HG03571 (cell line): Measurements from ENCODE around the gene SPATA17.
"Not testable (repeated sequence)": the region's sequence is repeated elsewhere in the genome, so short reads cannot be mapped to it uniquely, and the experiment has no call there.

Source experiments
- ATAC-seq: cut with Tn5 transposase; IDR thresholded peaks from one replicate; pipeline ENCODE4 v1.9.1; 2021; ENCODE audit not compliant: unreplicated experiment

The SPATA17 gene

GRCh38 chr1:217630711-217631591 is at the start of gene SPATA17, which contains the start of gene GPATCH2:
SPATA17 (plus strand) TSS chr1:217631344; CDS start chr1:217631379, 35 bp downstream.
GPATCH2 (minus strand) TSS chr1:217631090; CDS start chr1:217630971, 119 bp downstream.
- ATAC-seq = peak; percentile 98

GRCh38 chr1:217584286-217584811 is 46.8 kb upstream of the SPATA17 start:
- not testable (repeated sequence) for ATAC-seq

GRCh38 chr1:217585577-217585976 is 45.6 kb upstream of the SPATA17 start:
- no peak for ATAC-seq

- no peak for ATAC-seq
Measured at GRCh38 chr1:217586586-217586985, 44.6 kb upstream of the SPATA17 start.

GRCh38 chr1:217590598-217590997 is 40.5 kb upstream of the SPATA17 start:
- ATAC-seq = no peak

- ATAC-seq = no peak
Measured at GRCh38 chr1:217599154-217599553, 32.0 kb upstream of the SPATA17 start.

GRCh38 chr1:217602380-217602779 is 28.8 kb upstream of the SPATA17 start:
- no peak for ATAC-seq

GRCh38 chr1:217605390-217605789 is 25.8 kb upstream of the SPATA17 start:
- ATAC-seq = no peak

- ATAC-seq = no peak
Measured at GRCh38 chr1:217614200-217614712, 16.9 kb upstream of the SPATA17 start.

- ATAC-seq = no peak
Measured at GRCh38 chr1:217617126-217617525, 14.0 kb upstream of the SPATA17 start.

- peak; percentile 100 for ATAC-seq
Measured at GRCh38 chr1:217620814-217621213, 10.3 kb upstream of the SPATA17 start.

- ATAC-seq = peak; percentile 29
Measured at GRCh38 chr1:217622042-217622441, 9.1 kb upstream of the SPATA17 start.

- no peak for ATAC-seq
Measured at GRCh38 chr1:217626321-217626720, 4.8 kb upstream of the SPATA17 start.

- ATAC-seq = no peak
Measured at GRCh38 chr1:217627431-217627830, 3.7 kb upstream of the SPATA17 start.

- ATAC-seq = no peak
Measured at GRCh38 chr1:217642455-217642854, 11.3 kb downstream of the SPATA17 start.

- ATAC-seq = no peak
Measured at GRCh38 chr1:217647791-217648190, 16.6 kb downstream of the SPATA17 start.

- ATAC-seq = no peak
Measured at GRCh38 chr1:217650674-217651073, 19.5 kb downstream of the SPATA17 start.

GRCh38 chr1:217660353-217661062 is 29.4 kb downstream of the SPATA17 start:
- peak; percentile 60 for ATAC-seq

- no peak for ATAC-seq
Measured at GRCh38 chr1:217661407-217661806, 30.3 kb downstream of the SPATA17 start.

GRCh38 chr1:217668351-217668940 is 37.3 kb downstream of the SPATA17 start:
- ATAC-seq = no peak

GRCh38 chr1:217673387-217673786 is 42.2 kb downstream of the SPATA17 start:
- no peak for ATAC-seq
